NCI-H2107 treated with DMSO at 0.1 percent for 48 hours (cell line): Measurements from ENCODE around the gene CAMTA1.

ENCODE experiments used
- DNase-seq: peaks from one replicate; lab custom pipeline; 2025; ENCODE audit not compliant: unreplicated experiment; lab: John Stamatoyannopoulos, UW

The CAMTA1 gene

DNA sequence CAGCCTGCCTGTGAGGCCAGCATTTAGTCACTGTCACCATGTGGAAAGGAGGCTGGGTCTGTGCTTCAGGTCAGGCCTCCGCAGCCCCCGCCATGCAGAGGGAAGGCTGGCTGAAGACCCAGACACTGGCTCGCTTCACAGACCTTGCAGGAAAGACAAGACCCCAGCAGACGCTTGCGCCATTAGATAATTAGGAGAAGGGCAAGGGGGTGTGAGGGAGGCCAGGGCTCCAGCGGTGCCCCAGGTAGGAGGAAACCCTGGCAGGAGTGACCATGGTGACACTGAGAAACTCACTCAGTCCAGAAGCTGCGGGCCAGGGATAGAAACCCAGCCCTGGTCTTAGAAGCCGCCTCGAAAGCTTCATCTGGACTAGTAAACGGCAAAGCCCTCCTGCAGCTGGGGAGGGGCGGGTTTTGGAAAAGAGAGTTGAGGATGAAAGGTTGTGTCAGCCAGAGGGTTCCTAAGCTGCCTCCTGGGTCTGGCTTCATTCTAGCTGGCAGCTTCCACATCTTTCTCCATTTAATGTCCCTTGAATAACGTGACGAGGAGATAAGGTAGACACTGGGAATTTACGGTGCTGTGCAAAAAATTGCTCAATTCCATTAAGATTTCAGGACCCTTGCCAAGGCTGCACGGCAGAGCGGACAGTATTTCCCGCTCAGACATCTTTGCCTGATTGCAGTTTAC, 691.8 kb downstream of the CAMTA1 start:
- no peak for DNase-seq

DNA sequence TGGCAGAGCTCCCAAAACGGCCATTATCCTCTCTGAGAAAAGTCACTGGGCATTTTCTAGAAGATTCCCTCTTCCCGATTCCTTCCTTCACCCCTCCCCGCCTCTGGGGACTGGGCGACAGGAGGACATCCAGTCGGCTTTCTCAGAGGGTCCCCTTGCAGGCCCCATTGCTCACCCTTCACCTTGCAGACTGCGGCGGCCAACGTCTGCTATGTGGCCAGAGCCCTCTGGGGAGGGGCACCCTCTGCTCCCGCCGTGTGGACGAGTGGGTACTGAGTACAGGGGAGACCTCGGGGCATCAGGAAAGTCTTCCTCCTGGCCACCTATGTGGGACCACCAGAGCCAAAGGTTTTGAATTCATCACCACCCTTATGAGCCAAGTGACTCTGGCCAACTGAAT, 692.3 kb downstream of the CAMTA1 start:
- no peak for DNase-seq

DNA sequence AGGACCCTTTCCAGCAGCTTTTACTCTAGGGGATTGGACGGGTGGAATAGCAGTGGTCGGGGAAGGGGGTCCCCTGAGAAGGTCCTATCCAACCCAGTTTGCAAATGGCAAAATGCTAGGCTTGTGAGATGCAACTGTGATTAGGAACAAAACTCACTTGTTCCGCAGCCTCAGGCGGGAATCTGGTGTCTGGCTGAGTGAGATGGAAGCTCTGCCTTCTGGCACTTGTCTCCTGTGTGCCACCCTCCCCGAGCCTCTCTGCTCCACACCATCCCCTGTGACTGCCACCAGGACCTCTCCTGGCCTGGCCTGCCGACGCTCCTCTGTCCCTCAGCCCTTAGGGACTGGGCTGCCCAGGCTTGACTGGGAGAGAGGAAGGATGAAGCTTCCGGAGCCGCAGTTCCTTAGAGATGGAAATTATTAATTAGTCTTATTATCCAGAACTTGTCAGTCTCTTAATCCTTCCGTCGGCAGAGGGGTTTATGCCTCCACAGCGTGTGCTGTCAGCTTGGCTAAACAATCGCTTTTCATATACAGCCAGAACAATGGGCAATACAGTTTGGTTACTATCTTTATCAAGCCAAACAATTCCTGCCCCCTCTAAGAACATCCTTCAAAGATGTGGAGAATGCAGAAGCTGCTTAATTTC, 693.0 kb downstream of the CAMTA1 start:
- DNase-seq: no peak

DNA sequence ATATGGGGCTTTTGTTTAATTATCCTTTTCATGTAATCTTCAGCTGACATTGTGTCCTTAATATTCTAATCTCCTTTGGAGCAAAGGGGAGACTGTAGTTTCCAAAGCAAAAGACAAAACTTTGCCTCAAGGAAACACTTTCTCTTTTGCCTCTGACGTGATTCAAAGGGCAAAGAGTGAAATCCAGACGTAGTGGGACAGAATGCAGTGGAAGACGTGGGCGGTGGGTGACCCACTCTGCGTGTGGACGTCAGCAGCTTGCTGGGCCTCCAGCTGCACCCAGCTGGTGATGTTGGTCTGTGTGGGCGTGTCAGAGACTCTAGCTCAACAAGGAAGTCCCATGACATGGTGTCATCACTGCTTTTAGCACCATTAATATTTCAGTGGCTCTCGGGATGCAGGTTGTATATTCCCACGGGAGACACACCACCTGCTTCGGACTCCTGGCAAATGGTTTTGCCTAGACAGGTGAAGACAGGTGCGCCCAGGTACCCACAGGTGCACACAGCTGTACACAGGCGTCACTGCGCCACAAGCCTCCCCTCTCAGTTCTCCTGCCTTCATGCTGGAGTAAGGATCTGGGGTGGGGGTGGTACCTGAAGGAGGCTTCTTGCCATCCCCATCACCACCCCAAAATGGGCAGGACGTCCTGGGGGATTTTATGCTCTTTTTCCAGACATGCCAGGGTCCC, 693.7 kb downstream of the CAMTA1 start:
- no peak for DNase-seq

DNA sequence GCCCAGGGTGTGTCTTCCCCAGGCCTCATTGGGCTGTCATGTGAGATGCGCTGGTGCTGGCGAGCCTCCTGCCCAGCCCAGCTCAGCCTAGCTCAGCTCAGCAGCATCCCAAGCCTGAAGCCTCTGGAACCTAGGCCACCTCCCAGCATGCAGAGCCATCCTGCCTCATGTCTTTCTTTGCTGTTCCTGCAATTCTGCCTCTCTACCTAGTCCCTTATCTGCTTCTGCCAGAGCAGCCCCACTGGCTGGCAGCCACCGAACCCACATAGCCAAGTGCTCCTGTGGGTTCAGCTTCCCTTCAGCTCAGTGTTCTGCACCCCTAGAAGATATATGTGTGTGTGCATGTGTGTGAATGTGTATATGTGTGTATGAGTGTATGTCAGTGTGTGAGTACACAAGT, 694.3 kb downstream of the CAMTA1 start:
- DNase-seq: no peak

DNA sequence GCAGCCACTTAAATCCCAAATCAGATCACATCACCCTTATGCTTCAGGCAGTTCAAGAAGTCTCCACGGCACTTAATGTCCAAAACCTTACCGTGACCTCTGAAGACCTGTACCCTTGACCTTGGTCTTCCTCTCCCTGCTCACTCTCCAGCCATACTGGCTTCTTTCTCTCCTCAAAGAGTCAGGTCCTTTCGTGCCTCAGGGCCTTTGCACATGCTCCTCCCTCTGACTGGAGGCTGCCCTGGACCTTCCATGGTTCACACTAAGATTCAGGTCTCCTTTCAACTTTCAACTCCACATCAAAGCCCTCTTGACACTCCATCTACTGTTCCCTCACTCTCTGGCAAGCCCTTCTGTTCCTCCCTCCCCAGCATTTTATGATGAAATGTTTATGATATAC, 695.9 kb downstream of the CAMTA1 start:
- no peak for DNase-seq

DNA sequence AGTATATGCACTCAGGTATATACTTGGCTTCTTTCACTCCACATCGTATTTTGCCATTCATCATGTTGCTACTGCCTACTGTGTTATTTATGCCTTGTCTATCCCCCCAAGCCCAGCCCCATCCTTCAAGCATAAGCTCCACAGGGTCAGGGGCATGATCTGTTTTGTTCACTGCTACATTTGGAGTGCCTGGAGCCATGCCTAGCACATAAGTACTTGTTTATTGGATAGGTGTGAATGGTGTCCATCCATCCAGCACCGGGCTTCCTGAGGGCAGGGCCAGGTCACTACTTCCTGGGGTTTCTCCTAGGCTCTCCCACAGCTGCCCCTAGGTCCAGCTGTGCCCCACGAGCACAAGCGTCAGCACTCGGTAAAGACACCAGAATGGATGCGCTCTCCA, 696.8 kb downstream of the CAMTA1 start:
- no peak for DNase-seq

DNA sequence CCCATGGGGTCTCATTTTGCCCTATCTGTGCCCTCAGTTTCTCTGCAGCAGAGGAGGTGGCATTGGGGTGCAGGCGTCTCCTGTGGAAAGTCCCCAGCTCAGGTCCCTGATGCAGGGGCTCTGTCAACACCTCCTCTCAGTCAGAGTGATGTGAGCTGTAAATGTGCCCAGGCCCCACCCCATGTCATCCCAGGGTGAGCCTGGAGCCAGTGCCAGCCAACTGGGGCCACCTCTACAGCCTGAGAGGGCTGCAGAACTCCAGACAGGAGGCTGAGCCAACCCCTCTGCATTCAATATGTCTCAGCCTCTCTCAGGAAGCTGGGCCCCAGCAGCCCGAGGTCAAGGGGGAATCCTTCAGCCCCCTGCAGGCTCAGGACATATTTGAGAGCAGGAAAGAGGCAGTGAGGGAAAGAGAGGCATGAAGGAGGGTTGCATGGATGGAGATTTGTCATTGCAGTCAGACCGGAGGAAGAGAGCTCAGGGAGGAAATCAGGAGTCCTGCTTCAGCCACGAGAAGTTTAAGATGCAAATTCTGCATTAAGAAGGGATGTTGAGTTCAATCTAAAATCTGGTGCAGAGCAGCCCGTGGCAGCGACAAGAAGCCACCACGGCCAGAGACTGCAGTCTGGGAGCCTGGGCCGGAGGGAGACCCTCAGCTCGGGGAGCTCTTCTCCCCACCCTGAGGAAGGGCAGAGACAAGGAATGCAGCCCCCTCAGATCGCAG, 697.7 kb downstream of the CAMTA1 start:
- DNase-seq: no peak

DNA sequence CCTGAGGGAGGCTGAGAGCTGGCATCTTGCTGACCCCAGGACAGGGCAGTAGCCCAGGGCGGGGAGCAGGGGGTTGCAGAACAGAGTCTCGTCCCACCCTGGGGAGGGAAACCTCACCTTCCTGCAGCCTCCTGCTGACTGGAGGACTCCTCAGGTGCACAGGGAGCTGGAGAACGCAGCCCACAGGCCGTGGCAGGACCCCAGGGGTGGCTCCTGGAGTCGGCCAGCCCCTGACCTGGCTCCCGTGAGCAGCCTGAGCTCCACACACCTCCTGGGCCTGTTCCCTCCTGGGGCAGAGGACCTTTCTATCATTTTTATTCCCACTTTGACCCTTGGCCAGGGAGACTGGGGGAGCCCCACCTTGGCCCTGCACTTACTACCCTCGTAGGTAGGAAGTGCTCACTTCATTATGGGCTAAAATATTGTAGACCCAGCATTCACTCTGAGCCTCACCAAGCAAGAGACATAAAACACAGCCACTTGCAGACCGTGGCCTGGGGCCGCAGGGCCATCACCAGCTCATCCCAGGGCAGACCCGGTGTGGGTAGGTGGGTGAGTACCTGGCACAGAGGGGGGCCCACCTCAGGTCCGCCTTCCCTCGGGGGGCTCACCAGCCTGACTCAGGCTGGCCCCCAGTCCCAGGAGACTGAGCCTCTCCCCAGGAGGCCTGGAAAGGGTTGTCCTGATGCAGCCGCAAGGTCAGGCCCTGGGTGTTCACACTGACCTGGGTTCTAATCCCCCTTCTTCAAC, 698.6 kb downstream of the CAMTA1 start:
- no peak for DNase-seq

DNA sequence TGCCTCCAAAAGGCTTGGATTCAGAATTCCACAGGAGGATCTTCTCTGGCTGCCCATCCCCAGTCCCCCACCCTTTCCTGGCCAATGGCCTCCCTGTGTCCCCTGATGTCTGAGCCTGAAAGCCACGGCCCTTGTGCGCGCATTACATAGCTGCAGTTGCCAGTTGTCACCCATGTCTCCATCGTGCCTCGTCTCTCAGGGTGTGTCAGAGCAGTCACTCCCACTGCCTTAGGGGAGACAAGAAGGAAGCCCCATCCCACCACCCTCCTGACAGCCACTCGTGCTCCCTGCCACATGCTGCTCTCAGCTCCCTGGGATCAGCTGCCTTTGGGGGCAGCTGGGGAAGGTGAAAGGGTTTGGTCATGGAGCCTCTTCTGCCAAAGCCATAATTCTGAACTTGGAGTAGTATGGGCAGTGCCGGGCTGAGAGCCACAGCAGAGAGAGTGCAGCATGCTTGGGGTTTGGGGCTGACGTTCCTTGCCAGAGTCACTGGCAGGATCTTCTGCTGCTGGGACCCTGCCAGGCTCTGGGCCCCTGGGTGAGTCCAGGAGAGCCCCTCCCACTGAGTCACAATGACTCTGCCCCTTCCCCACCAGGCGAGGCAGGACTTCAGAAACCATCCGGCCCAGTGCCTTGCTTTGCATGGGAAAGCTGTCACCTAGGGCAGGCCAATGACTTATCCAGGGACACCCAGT, 700.0 kb downstream of the CAMTA1 start:
- DNase-seq: no peak

DNA sequence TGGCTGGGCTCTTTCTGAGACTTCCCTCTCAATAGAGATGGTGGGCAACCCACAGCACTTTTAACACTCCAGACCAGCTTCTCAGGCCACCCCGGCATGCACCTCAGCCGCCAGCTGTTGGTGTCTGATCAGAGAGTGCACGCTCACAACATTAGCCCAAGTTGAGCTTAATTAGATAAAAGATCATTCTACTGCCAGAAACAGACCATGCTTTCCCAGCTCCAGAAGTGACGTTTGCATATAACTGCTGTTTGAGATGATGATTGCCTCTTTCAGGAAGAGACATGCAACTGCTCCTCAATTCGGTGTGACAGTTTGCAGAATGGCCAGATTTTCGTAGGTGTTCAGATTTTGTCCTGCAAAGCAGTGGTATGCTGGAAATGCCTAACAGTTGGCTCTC, 700.6 kb downstream of the CAMTA1 start:
- DNase-seq: no peak

DNA sequence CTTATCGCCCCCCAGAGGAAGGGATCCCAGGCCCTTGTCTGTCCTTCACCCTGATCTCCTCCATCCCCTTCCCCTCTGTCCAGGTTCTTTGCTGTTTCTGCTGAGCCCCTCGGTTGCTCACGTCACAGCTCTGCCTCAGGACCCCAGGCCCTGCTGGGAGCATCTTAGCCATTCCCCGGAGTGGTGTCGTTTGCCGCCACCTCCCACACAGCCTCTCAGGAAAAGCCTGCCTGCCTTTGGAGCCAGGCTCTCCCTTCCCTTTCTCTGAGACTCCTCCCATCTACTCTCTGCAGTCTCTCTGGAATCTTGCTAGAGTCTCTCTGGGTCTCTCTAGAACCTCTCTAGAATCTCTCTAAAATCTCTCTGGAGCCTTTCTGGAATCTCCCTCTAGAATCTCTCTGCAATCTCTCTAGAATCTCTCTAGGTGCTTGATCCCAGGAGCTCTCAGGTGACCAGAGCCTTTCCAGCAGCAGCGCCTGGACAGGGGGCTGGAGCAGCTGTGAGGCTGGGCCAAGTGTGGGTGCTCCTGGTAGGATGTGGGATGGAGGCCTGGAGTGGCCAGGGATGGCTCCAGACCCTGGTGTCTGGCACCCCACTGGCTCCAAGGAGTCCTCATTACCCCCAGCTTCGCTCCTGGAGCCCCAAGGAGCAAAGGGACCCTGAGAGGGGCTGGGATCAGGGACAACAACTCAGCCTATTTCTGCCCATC, 702.7 kb downstream of the CAMTA1 start:
- DNase-seq: no peak

DNA sequence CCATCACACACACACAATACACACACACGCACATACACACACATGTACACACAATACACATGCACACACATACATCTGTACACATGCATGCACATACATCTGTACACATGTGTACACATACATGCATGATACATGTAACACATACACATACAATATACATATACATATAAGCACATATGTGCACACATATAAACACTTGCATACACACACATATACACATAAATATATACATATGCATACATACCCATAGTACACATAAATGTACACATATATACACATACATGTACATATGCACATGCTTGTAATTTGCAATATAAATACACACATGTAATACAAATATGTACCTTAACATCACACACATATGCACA, 703.2 kb downstream of the CAMTA1 start:
- no peak for DNase-seq

DNA sequence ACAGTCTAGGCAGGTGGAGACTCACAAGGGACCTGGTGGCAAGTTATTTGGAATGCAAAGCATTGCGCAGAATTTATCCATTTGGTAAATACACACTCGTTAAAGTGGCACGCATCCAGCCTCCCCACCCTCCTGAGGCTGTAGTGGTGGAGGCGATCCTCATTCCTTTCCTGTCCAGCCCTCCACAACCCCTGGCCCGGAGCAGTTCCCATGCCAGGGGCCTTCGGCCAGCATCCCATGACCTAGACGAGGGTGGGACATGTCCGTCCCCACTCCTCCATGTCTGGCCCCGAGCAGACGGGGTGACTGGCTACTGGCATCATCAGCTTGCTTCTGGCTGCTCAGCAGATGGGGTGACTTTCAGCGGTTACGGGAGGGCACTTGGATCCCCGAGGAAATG, 704.3 kb downstream of the CAMTA1 start:
- DNase-seq: no peak

DNA sequence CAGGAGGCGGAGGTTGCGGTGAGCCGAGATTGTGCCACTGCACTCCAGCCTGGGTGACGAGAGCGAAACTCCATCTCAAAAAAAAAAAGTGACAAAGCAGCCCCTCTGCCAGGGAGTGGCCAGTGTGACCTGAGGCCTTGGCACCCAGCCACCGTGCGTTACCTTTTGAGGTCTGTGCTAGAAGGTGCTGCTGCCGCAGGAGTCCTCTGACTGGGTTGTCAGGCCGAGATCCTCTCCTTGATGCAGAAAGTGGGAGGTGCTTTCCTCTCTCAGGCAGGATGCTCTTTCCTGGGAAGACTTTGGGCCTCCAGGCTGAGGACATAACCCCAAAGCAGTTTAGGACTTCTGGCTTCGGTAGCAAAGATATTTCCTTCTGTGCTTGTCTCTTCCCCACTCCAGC, 705.3 kb downstream of the CAMTA1 start:
- DNase-seq: no peak

DNA sequence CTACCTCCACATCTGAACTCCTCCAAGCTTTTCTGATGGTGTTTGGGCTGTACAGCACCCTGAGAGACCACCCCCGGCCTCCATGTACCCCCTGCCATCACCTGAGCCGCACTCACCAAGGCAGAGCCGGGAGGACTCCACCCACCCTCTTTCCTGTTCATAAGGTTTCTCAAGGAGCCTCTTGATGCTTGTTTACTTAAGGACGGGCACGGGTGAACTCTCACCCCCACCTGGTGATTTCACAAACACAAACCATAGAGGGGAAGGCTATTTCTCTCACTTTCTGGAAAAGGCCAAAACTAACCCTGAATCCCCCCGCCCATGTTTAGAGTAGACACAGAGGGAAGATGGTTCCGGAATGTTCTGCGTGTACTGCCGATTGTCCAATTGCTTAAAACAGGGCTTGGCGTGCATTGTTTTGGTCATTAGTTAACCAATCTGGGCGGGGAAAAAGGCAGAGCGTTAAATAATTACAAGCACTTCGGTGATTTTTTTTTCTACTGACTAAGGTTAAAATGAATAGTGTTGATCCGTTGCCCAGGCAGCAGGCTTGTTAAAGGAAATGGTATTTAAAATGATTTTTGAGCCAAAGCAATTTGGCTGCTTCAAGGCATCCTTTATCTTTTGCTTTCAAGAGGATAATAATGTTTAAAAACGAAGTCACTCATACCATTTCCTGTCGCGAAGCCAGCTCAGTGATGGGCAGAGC, 706.0 kb downstream of the CAMTA1 start:
- DNase-seq: no peak

DNA sequence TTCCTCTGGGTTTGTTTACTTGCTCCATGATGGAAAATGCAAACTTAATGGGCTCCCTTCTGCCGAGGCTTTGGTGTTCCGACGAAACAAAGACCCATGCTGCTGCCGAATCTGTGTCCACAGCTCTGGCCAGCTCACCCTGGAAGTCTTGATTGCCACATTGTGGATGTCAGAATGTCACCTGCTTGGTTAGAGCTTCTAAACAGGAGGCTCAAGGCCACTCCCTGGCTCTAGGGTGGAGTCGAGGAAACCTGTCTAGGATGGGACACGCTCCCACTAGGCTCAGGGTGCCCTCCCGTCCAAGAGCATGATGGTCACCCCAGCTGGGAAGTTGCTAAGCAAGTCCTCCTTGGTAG, 706.5 kb downstream of the CAMTA1 start:
- no peak for DNase-seq

DNA sequence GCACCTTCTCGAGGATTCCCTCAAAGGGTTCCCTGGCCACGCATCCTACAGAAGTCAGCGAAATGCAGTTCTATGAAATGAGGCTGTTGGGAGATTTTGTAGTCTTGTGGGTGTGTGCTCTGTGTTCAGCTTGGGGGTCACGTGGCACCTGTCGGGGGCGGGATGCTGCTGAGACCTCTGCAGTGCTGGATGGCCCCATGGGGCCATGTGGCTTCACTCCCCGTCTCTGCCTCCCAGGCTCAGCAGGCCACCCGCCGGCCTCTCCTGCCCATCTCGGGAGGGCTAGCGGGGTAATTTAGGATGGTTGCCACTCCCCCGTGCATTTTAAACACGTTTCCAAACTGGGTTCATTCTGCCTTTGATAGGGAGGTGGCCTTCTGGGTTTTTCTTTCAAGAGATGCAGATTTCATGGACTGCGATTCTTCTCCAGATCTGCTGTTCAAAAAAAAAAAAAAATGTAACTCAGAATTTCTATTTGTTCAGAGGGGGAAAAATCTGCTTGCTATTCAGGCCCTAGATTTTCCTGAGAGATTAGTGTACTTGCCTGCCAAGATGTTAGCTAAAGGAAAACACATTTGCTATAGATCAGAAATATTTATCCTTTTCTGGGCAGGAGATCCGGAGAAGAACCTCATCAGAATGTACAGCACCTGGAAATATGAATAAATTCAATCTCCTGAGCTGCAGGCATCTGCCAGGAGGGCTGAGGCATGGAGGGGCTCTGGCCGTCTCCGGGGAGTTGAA, 708.6 kb downstream of the CAMTA1 start:
- no peak for DNase-seq

DNA sequence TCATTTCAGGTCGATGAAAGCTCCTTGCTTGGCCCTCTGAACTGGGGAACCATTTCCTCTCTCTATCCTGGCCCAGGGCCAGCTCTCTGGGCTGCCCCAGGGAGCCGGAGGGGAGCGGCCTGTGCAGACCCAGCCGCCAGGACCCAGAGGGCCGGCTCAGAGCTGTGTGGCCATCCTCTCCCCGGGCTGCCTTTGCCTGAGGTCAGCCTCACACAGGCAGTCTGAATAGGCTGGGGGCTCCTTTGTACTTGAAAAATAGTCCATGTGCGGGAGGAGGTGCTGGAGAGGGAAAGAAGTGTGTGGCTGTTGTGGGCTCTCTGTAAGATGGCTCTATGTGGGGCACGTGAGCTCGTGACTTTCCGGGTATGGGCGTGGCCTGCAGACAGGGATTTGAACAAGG, 710.7 kb downstream of the CAMTA1 start:
- no peak for DNase-seq
